Activated CD8-positive, alpha-beta T cell treated with anti-CD3 and anti-CD28 coated beads for 36 hours (primary cell): ENCODE results near the gene CHD9. TPM values are rescaled to one million over a fixed set of nuclear protein-coding genes. Genes with fewer than 3 reads are reported as not detected.

Source experiments
- ATAC-seq: fragments of 200-7000 bp; cut with Tn5 transposase; one replicate; pipeline ENCODE4 v1.10.0; 2021; ENCODE audit warnings: mild to moderate bottlenecking, moderate library complexity
- CTCF ChIA-PET: fragments of 350-600 bp; sonication (Branson Sonifier 250); formaldehyde crosslinking; loops from one replicate; lab custom pipeline; 2021; ENCODE audit warnings: antibody characterized with exemption; lab: Charles Lee
- POLR2A ChIA-PET: fragments of 350-600 bp; sonication (Branson Sonifier 250); formaldehyde crosslinking; loops from one replicate; lab custom pipeline; 2021; ENCODE audit warnings: antibody characterized with exemption; lab: Charles Lee
- DNase-seq: peaks from one replicate; pipeline ENCODE4 v3.0.0-alpha.2; 2020
- H3K27ac Mint-ChIP-seq: one replicate; pipeline ENCODE4 v1.8.0; 2021; ENCODE audit warnings: mild to moderate bottlenecking, mixed read lengths
- H3K27me3 Mint-ChIP-seq: one replicate; pipeline ENCODE4 v1.8.0; 2021; ENCODE audit warnings: mixed read lengths
- H3K36me3 Mint-ChIP-seq: one replicate; pipeline ENCODE4 v1.8.0; 2021; ENCODE audit warnings: low read depth, mixed read lengths
- H3K4me1 Mint-ChIP-seq: one replicate; pipeline ENCODE4 v1.8.0; 2021; ENCODE audit warnings: low read depth, mixed read lengths
- H3K4me3 Mint-ChIP-seq: one replicate; pipeline ENCODE4 v1.8.0; 2021; ENCODE audit warnings: mild to moderate bottlenecking, moderate library complexity, mixed read lengths
- H3K9me3 Mint-ChIP-seq: one replicate; pipeline ENCODE4 v1.8.0; 2021; ENCODE audit warnings: mixed read lengths
- intact Hi-C: fragments of 100-400 bp; cut with micrococcal nuclease; formaldehyde crosslinking; loops from one replicate; pipeline ENCODE4 v1.10.0; 2022
- total RNA-seq, 2 experiments: library from RNA; stranded (reverse); gene quantifications; one replicate each; pipeline ENCODE4 v1.2.3, GENCODE V29; 2021
- TF ChIP-seq, protein P1 (sequence below): fragments of 200-600 bp; IDR thresholded peaks from one replicate; pipeline ENCODE4 v1.8.0; 2022; ENCODE audit warnings: antibody characterized with exemption, mild to moderate bottlenecking

Gene CHD9
- total RNA-seq, 2 experiments from 2014 or later = 13.8 to 16.3 TPM

GRCh38 chr16:53152329-53152728, 97.5 kb downstream of the CHD9 start:
- ChIA-PET CTCF (interaction anchor here (0.8 kb wide), 1 partner anchor 51 kb away, joined by 3 read pairs; no protein-coding TSS in a partner anchor), POLR2A (interaction anchor here (0.5 kb wide), 1 partner anchor 16 kb away, joined by 3 read pairs; no protein-coding TSS in a partner anchor)
- intact Hi-C loops = no loop called here
- H3K27me3 Mint-ChIP-seq = no peaks in the 10 kb centered on the region
- no peaks in the 10 kb centered on the region for H3K9me3 Mint-ChIP-seq
- peaks cover 5% of the 10 kb centered on the region for H3K4me1 Mint-ChIP-seq
- ATAC-seq (peak; percentile 24), DNase-seq (no peak)
- TF ChIP-seq, protein P1, sequence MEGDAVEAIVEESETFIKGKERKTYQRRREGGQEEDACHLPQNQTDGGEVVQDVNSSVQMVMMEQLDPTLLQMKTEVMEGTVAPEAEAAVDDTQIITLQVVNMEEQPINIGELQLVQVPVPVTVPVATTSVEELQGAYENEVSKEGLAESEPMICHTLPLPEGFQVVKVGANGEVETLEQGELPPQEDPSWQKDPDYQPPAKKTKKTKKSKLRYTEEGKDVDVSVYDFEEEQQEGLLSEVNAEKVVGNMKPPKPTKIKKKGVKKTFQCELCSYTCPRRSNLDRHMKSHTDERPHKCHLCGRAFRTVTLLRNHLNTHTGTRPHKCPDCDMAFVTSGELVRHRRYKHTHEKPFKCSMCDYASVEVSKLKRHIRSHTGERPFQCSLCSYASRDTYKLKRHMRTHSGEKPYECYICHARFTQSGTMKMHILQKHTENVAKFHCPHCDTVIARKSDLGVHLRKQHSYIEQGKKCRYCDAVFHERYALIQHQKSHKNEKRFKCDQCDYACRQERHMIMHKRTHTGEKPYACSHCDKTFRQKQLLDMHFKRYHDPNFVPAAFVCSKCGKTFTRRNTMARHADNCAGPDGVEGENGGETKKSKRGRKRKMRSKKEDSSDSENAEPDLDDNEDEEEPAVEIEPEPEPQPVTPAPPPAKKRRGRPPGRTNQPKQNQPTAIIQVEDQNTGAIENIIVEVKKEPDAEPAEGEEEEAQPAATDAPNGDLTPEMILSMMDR = no peak
- H3K27ac Mint-ChIP-seq = no peak overlapping the region
- H3K4me3 Mint-ChIP-seq = no peak overlapping the region
- H3K36me3 Mint-ChIP-seq = peaks cover 14% of the 10 kb centered on the region

DNA sequence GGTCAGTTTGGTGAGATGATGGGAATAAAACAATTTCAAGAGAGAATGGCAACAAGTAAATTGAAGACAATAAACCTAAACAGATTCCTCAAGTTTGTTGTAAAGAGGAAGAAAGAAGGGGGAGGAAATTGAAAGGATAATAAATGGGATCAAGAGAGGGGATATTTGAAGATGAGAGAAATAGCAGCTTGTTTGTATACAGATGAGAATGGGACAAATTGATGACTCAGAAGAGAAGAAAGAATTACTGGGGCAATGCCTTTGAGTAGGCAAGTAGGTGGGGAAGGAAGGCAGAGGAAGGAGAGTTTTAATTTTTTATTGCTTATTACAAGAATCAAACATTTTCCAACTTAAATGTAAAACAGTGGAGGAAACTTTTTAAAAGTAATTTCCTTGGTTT, 98.3 kb downstream of the CHD9 start:
- Mint-ChIP-seq H3K4me3 (no peak overlapping the region), H3K36me3 (peaks cover 16% of the 10 kb centered on the region), H3K9me3 (no peaks in the 10 kb centered on the region), H3K27ac (no peak overlapping the region), H3K4me1 (peaks cover 3% of the 10 kb centered on the region), H3K27me3 (no peaks in the 10 kb centered on the region)
- TF ChIP-seq, protein P1 = no peak
- POLR2A ChIA-PET = interaction anchor here (1.5 kb wide), 1 partner anchor 98 kb away, joined by 3 read pairs; the partner anchor contains the start of gene CHD9
- DNase-seq (no peak), ATAC-seq (no peak)
- intact Hi-C loops = no loop called here
- CTCF ChIA-PET = no interaction called here

- Mint-ChIP-seq H3K27ac (no peak overlapping the region), H3K4me1 (peaks cover 3% of the 10 kb centered on the region), H3K27me3 (no peaks in the 10 kb centered on the region), H3K4me3 (no peak overlapping the region), H3K36me3 (peaks cover 16% of the 10 kb centered on the region), H3K9me3 (no peaks in the 10 kb centered on the region)
- intact Hi-C loops = no loop called here
- ATAC-seq (no peak), DNase-seq (no peak)
- ChIA-PET CTCF (interaction anchor here (2.0 kb wide), 1 partner anchor 99 kb away, joined by 14 read pairs; the partner anchor contains the start of gene CHD9), POLR2A (interaction anchor here (1.5 kb wide), 1 partner anchor 99 kb away, joined by 3 read pairs; the partner anchor contains the start of gene CHD9)
- TF ChIP-seq, protein P1 = no peak
These were observed 99.7 kb downstream of the CHD9 start for GRCh38 chr16:53154513-53154912.

GRCh38 chr16:53156516-53156915, 101.7 kb downstream of the CHD9 start:
- intact Hi-C loops = loop anchor here (5.0 kb wide), 1 partner anchor 104 kb away; the partner anchor contains the start of genes CHD9 and CHD9NB
- H3K27me3 Mint-ChIP-seq = no peaks in the 10 kb centered on the region
- DNase-seq (no peak), ATAC-seq (no peak)
- H3K4me1 Mint-ChIP-seq = peaks cover 6% of the 10 kb centered on the region
- no peak overlapping the region for H3K4me3 Mint-ChIP-seq
- no peak overlapping the region for H3K27ac Mint-ChIP-seq
- no peaks in the 10 kb centered on the region for H3K9me3 Mint-ChIP-seq
- TF ChIP-seq, protein P1 = no peak
- ChIA-PET POLR2A (interaction anchor here (1.1 kb wide), 1 partner anchor 11 kb away, joined by 3 read pairs; no protein-coding TSS in a partner anchor), CTCF (no interaction called here)
- H3K36me3 Mint-ChIP-seq = peaks cover 16% of the 10 kb centered on the region

- no peaks in the 10 kb centered on the region for H3K9me3 Mint-ChIP-seq
- H3K27ac Mint-ChIP-seq = no peak overlapping the region
- peaks cover 6% of the 10 kb centered on the region for H3K4me1 Mint-ChIP-seq
- H3K4me3 Mint-ChIP-seq = no peak overlapping the region
- ChIA-PET POLR2A (no interaction called here), CTCF (interaction anchor here (0.7 to 4.5 kb wide), 13 partner anchors 10 to 111 kb away, joined by 3 to 35 read pairs (median 4); partner anchors contain the start of gene CHD9)
- intact Hi-C loops = loop anchor here (5.0 kb wide), 1 partner anchor 108 kb away; the partner anchor contains the start of genes CHD9 and CHD9NB
- ATAC-seq (peak; percentile 66), DNase-seq (peak; percentile 26)
- peaks cover 18% of the 10 kb centered on the region for H3K36me3 Mint-ChIP-seq
- H3K27me3 Mint-ChIP-seq = no peaks in the 10 kb centered on the region
- TF ChIP-seq, protein P1 = peak; percentile 72
These were observed 105.1 kb downstream of the CHD9 start for GRCh38 chr16:53159781-53160436.
